Adrenal gland (tissue), 12 donors: ENCODE results near the gene IL1RN. TPM values are rescaled to one million over a fixed set of nuclear protein-coding genes. Genes with fewer than 3 reads are reported as not detected.

Source experiments
- DNase-seq, 7 donors: peaks; one replicate each; pipeline ENCODE4 v3.0.0-alpha.2; 2019 to 2020
- H3K27ac ChIP-seq, 5 donors: fragments of 200-600 bp; sonication (generic) in 4 of 5; 1 replicate in 3 of 5; 2 replicates in 2 of 5; pipeline versions ENCODE4 v1.5.1 to v1.8.0; 2016 to 2020; ENCODE audit warnings: mild to moderate bottlenecking in 1 of 5
- H3K27me3 ChIP-seq: fragments of 200-600 bp; 2 replicates; pipeline ENCODE4 v1.8.0; 2021
- H3K36me3 ChIP-seq, 2 donors: fragments of 200-600 bp; replicated peaks in 1 of 2; 1 replicate in 1 of 2; 2 replicates in 1 of 2; pipeline versions ENCODE4 v1.5.1 to v1.8.0; 2018 to 2022
- H3K4me1 ChIP-seq, 2 donors: fragments of 200-600 bp; replicated peaks in 1 of 2; 1 replicate in 1 of 2; 2 replicates in 1 of 2; pipeline versions ENCODE4 v1.5.1 to v1.8.0; 2018 to 2021
- H3K4me3 ChIP-seq, 4 donors: fragments of 200-600 bp; sonication (generic) in 3 of 4; one replicate each; pipeline ENCODE4 v1.5.1; 2016 to 2018
- H3K9me3 ChIP-seq, 3 donors: fragments of 200-600 bp; sonication (generic) in 1 of 3; replicated peaks in 1 of 3; 1 replicate in 2 of 3; 2 replicates in 1 of 3; pipeline versions ENCODE4 v1.5.1 to v1.8.0; 2016 to 2021
- CTCF ChIP-seq, 6 experiments: fragments of 450-650 bp in 4 of 6; fragments of 200-600 bp in 2 of 6; sonication (generic) in 1 of 6; IDR thresholded peaks; 1 replicate in 5 of 6; 2 replicates in 1 of 6; pipeline versions ENCODE4 v1.5.1 to v1.8.0; 2016 to 2021; ENCODE audit warnings: antibody characterized with exemption in 6 of 6, mild to moderate bottlenecking in 2 of 6, moderate library complexity in 1 of 6
- POLR2A ChIP-seq, 2 donors: fragments of 450-650 bp; IDR thresholded peaks; one replicate each; pipeline ENCODE4 v1.6.1; 2017; ENCODE audit warnings: antibody characterized with exemption in 2 of 2, mild to moderate bottlenecking in 2 of 2, moderate library complexity in 1 of 2
- WGBS, 4 donors: extraction: QIAGEN DNeasy Blood & Tissue Kit in 2 of 4; methylation state at CpG; one replicate each; pipeline versions ENCODE4 v1.1.5 to v1.1.7; 2013 to 2017; 5-methylcytosine and 5-hydroxymethylcytosine counted together
- intact Hi-C, 2 donors: fragments of 100-400 bp; cut with DNase I; formaldehyde crosslinking; loops; one replicate each; pipeline versions ENCODE4 v1.14.1 to v1.15.0; 2022 to 2023
- polyA plus RNA-seq, 3 donors: library from polyadenylated mRNA; stranded (reverse); fragments of 200-250 nt in 2 of 3; fragments of 350-450 nt in 1 of 3; fragmentation: Illumina TruSeq in 1 of 3; extraction: RNeasy Lipid Tissue Mini Kit (QIAGEN cat#74804) in 1 of 3; gene quantifications; one replicate each; pipeline ENCODE4 v1.2.3, GENCODE V29; 2013 to 2014
- small RNA-seq, 2 donors: library from RNA; depleted of rRNA; stranded (forward); fragments of <200 nt; gene quantifications; one replicate each; pipeline ENCODE3, GENCODE V24; 2016
- total RNA-seq, 9 donors: library from RNA; depleted of rRNA in 4 of 9; stranded (reverse); fragments of >200 nt in 4 of 9; fragments of 120-200 nt in 1 of 9; fragmentation: NEBNext Ultra II Directional in 1 of 9; extraction: Animal tissue kit (Norgen Biotek cat#: 25700) in 1 of 9; gene quantifications; one replicate each; pipeline versions ENCODE4 v1.1.0 to v1.2.4, GENCODE V29; 2013 to 2023
- donor health status: healthy with polysubstance abuse.
- donor health status: Bipolar disorder and iron deficiency.
- donor health status: DM: yes; HTN: yes; CAD: no.
- donor health status: DM: no; HTN: no; CAD: no.
- donor health status: DM: no; HTN: no; CAD: no.
- donor health status: DM: yes; HTN: yes; CAD: no.

IL1RN gene
- total and polyA plus RNA-seq, 12 donors = 0.22 to 6.1 (median 1.2) TPM; not detected in 2

- no peak for DNase-seq
- TF ChIP-seq CTCF (IDR thresholded peaks at IDR 0.05) (no peak), POLR2A (IDR thresholded peaks at IDR 0.05) (no peak)
- H3K27me3 ChIP-seq = no peaks in the 10 kb centered on the region
- H3K9me3 ChIP-seq = no peaks in the 10 kb centered on the region
- peaks cover 0 to 5% of the 10 kb centered on the region in 2 donors for H3K36me3 ChIP-seq
- no peak overlapping the region for H3K4me3 ChIP-seq
- H3K4me1 ChIP-seq = peaks cover 41 to 47% of the 10 kb centered on the region in 2 donors
- intact Hi-C loops = no loop called here
- peak overlapping the region in 1 of 5 donors; percentile 90 for H3K27ac ChIP-seq
- 94 to 100% (median 95%) methylated on average over 2 to 15 of the region's 15 CpGs for WGBS, 4 donors
These were observed 55.3 kb downstream of the IL1RN start for GRCh38 chr2:113182471-113183260.

GRCh38 chr2:113183264-113183663, 55.9 kb downstream of the IL1RN start:
- no peaks in the 10 kb centered on the region for H3K9me3 ChIP-seq
- intact Hi-C loops = no loop called here
- H3K36me3 ChIP-seq = peaks cover 0 to 5% of the 10 kb centered on the region in 2 donors
- no peaks in the 10 kb centered on the region for H3K27me3 ChIP-seq
- H3K4me3 ChIP-seq = no peak overlapping the region
- H3K27ac ChIP-seq = no peak overlapping the region
- TF ChIP-seq CTCF (IDR thresholded peaks at IDR 0.05) (no peak), POLR2A (IDR thresholded peaks at IDR 0.05) (no peak)
- H3K4me1 ChIP-seq = peaks cover 41 to 47% of the 10 kb centered on the region in 2 donors
- no peak for DNase-seq
- 93 to 95% (median 93%) methylated on average over 6 to 8 of the region's 8 CpGs for WGBS, 4 donors

Small RNA genes within 50 kb of the gene (small RNA-seq; reads per million reads assigned to genes)
- gene RNU6-1180P = 0 reads per million in 2 donors

Other genes with a start within 250 kb of the IL1RN start
- gene IL37, start 216.4 kb upstream of the IL1RN start, total RNA-seq = under 1 TPM in 1 of 9 donors, not detected in 8; 0.33 TPM
- gene IL37, start 216.4 kb upstream of the IL1RN start, polyA plus RNA-seq = not detected
- under 1 TPM in 1 of 9 donors, not detected in 8; 0.28 TPM for gene IL36G, start 149.6 kb upstream of the IL1RN start, total RNA-seq
- not detected for gene IL36G, start 149.6 kb upstream of the IL1RN start, polyA plus RNA-seq
- gene IL36A, start 122.1 kb upstream of the IL1RN start, total RNA-seq = not detected
- gene IL36A, start 122.1 kb upstream of the IL1RN start, polyA plus RNA-seq = not detected
- gene IL36B, start 74.7 kb upstream of the IL1RN start, total RNA-seq = not detected
- gene IL36B, start 74.7 kb upstream of the IL1RN start, polyA plus RNA-seq = not detected
- gene IL36RN, start 68.4 kb upstream of the IL1RN start, total RNA-seq = not detected
- gene IL36RN, start 68.4 kb upstream of the IL1RN start, polyA plus RNA-seq = not detected
- gene IL1F10, start 59.6 kb upstream of the IL1RN start, total RNA-seq = not detected
- not detected for gene IL1F10, start 59.6 kb upstream of the IL1RN start, polyA plus RNA-seq
- 100 to 1,000 TPM in 4 of 9 donors, 10 to 100 TPM in 5; 19.2 to 164 (median 82.9) TPM for gene PSD4, start 46.4 kb downstream of the IL1RN start, total RNA-seq
- 10 to 100 TPM; 21.1 to 60.2 (median 31.8) TPM for gene PSD4, start 46.4 kb downstream of the IL1RN start, polyA plus RNA-seq
- gene PAX8, start 151.3 kb downstream of the IL1RN start, total RNA-seq = 10 to 100 TPM in 6 of 9 donors, 1 to 10 TPM in 3; 1.7 to 72.3 (median 13.1) TPM
- gene PAX8, start 151.3 kb downstream of the IL1RN start, polyA plus RNA-seq = 10 to 100 TPM in 1 of 3 donors, 1 to 10 TPM in 2; 5.6 to 13.3 (median 6.7) TPM